Keratinocyte (primary cell): ENCODE data around the gene ZHX3.

ENCODE experiments used
- CTCF ChIP-seq, 3 experiments: IDR thresholded peaks in 1 of 3; conservative IDR thresholded peaks in 1 of 3; optimal IDR thresholded peaks in 1 of 3; 2 replicates in 2 of 3; 3 replicates in 1 of 3; pipeline versions ENCODE3 to v1.5.1; 2011; ENCODE audit warnings: low read length in 3 of 3, mild to moderate bottlenecking in 3 of 3, moderate library complexity in 2 of 3, control low read depth in 1 of 3, inconsistent platforms in 1 of 3; ENCODE audit not compliant: insufficient read depth in 2 of 3; ENCODE audit errors: extremely low read depth in 1 of 3
- EZH2 ChIP-seq: IDR thresholded peaks from one replicate; pipeline ENCODE4 v1.6.1; 2012; ENCODE audit warnings: inconsistent platforms, mild to moderate bottlenecking, low read length, moderate library complexity

DNA sequence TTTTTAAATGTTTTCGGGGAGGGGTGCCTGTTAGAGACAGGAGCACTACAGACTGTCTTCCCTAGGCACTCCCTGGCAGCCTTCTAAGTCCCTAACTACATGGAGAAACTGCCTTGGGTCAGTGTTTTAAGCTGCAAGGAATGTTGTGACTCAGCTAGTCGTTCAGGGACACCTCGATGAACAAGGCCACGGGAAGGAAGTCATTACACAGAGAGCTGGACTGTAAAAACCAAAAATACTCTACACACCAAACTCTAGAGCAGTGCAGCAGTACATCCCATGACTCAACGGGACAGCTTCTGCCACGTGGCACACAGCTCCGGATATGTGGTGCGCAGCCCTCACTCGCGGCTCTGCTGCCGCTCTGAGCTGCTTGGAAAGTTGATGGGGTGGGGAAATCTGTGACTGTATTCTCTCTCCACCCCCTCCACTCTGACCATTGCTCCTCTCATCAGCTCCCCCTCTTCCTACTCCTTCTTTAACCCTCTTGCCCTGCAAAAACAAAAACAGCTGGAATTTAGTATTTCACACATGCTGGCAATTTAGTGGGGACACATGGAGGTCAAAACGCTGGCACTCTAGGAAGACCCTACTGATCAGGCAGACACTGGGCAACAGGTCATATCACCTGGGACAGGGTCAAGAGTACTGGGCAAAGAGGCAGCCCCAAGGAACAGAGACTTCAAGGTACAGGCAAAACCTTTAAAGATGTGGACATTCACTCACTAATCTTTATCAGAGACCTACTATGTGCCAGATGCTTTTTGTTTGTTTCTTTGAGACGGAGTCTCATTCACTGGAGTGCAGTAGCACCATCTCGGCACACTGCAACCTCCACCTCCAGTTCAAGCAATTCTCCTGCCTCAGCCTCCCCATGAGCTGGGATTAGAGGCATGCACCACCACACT, 12.2 kb upstream of the ZHX3 start:
- TF ChIP-seq CTCF (optimal IDR thresholded peaks at IDR 0.05 in 1 of 3, IDR thresholded peaks at IDR 0.05 in 1 of 3, conservative IDR thresholded peaks at IDR 0.05 in 1 of 3; ENCODE audit: extremely low read depth in 1 of 3, insufficient read depth in 2 of 3, low read length in 3 of 3) = no peak
- no peak for TF ChIP-seq EZH2
